HepG2 (cell line): ENCODE measurements around the gene JCAD. TPM values are rescaled to one million over a fixed set of nuclear protein-coding genes. Genes with fewer than 3 reads are reported as not detected.

ENCODE experiments used
- ATAC-seq: fragments of 200-7000 bp; cut with Tn5 transposase; 3 replicates; pipeline ENCODE4 v1.9.1; 2020; ENCODE audit warnings: mild to moderate bottlenecking, moderate library complexity
- BruUV-seq: library from RNA; stranded (reverse); fragments of 400-500 nt; replicated peaks from 2 replicates; lab custom pipeline; 2021; lab: Mats Ljungman, UMichigan
- CTCF ChIA-PET: fragments of 300-600 bp; formaldehyde crosslinking; extraction: SDS; loops from one replicate; lab custom pipeline; 2021; ENCODE audit warnings: low total read pairs, inconsistent platforms, low intra/inter-chr PET ratio; lab: Yijun Ruan, JAX
- POLR2A ChIA-PET: fragments of 350-600 bp; sonication (Branson Sonifier 250); formaldehyde crosslinking; loops from one replicate; lab custom pipeline; 2020; ENCODE audit warnings: antibody characterized with exemption, inconsistent platforms; lab: Yijun Ruan, JAX
- DNase-seq: peaks from one replicate; pipeline ENCODE4 v3.0.0-alpha.2; 2015; ENCODE audit warnings: low spot score
- FAIRE-seq: peaks from 3 replicates; lab custom pipeline; 2011; peaks lifted over from hg19 to GRCh38; lab: Jason Lieb, UNC
- H2AFZ ChIP-seq: one replicate; pipeline ENCODE4 v1.6.1; 2011; ENCODE audit warnings: low read length, inconsistent platforms
- H3K27ac ChIP-seq: fragments of 300-600 bp; 3 replicates; pipeline ENCODE4 v1.8.0; 2011; ENCODE audit warnings: mixed run types, mild to moderate bottlenecking, mixed read lengths, low read length, inconsistent platforms; ENCODE audit not compliant: insufficient read depth; ENCODE audit errors: extremely low read length
- H3K27me3 ChIP-seq, 2 experiments: fragments of 200-600 bp in 1 of 2; 2 replicates in 1 of 2; 3 replicates in 1 of 2; pipeline versions ENCODE4 v1.6.0 to v1.8.0; 2011; ENCODE audit warnings: low read length in 2 of 2, mild to moderate bottlenecking in 2 of 2, moderate library complexity in 2 of 2, inconsistent platforms in 1 of 2; ENCODE audit not compliant: insufficient read depth in 2 of 2, control insufficient read depth in 1 of 2
- H3K36me3 ChIP-seq, 2 experiments: fragments of 200-600 bp in 1 of 2; replicated peaks in 1 of 2; 2 replicates in 1 of 2; 3 replicates in 1 of 2; pipeline versions ENCODE4 v1.5.1 to v1.8.0; 2011; ENCODE audit warnings: low read length in 2 of 2, inconsistent platforms in 1 of 2; ENCODE audit not compliant: insufficient read depth in 2 of 2, control insufficient read depth in 1 of 2
- H3K4me1 ChIP-seq: 2 replicates; pipeline ENCODE4 v1.5.1; 2012; ENCODE audit warnings: low read length, inconsistent platforms; ENCODE audit not compliant: insufficient read depth
- H3K4me2 ChIP-seq: 2 replicates; pipeline ENCODE4 v1.6.0; 2011; ENCODE audit warnings: low read depth, low read length, inconsistent platforms
- H3K4me3 ChIP-seq, 3 experiments: fragments of 200-600 bp in 1 of 3; sonication (generic), shearing (Covaris generic) in 1 of 3; replicated peaks in 1 of 3; 2 replicates each; pipeline ENCODE4 v1.5.1; 2011 to 2016; ENCODE audit warnings: low read length in 3 of 3, inconsistent platforms in 2 of 3, low read depth in 2 of 3, mild to moderate bottlenecking in 2 of 3, control low read depth in 1 of 3, mixed read lengths in 1 of 3; ENCODE audit not compliant: insufficient read depth in 1 of 3
- H3K79me2 ChIP-seq: one replicate; pipeline ENCODE4 v1.6.1; 2011; ENCODE audit warnings: low read length, inconsistent platforms; ENCODE audit not compliant: insufficient read depth
- H3K9ac ChIP-seq: 2 replicates; pipeline ENCODE4 v1.6.0; 2011; ENCODE audit warnings: mild to moderate bottlenecking, low read depth, low read length, inconsistent platforms; ENCODE audit not compliant: insufficient read depth
- H3K9me3 ChIP-seq: 2 replicates; pipeline ENCODE4 v1.5.1; 2012; ENCODE audit warnings: mild to moderate bottlenecking, low read length
- H4K20me1 ChIP-seq: 2 replicates; pipeline ENCODE4 v1.6.0; 2011; ENCODE audit warnings: inconsistent platforms, mild to moderate bottlenecking, low read length, moderate library complexity; ENCODE audit not compliant: insufficient read depth
- HES4 ChIP-seq: sonication (generic); formaldehyde crosslinking; IDR thresholded peaks from 2 replicates; pipeline ENCODE4 v1.9.0; 2021; ENCODE audit warnings: mild to moderate bottlenecking, missing genetic modification reagents, borderline replicate concordance
- NAIF1 ChIP-seq: sonication (generic); formaldehyde crosslinking; IDR thresholded peaks from 2 replicates; pipeline ENCODE4 v1.5.0; 2020; ENCODE audit warnings: mild to moderate bottlenecking, missing genetic modification reagents, borderline replicate concordance
- ONECUT2 ChIP-seq: sonication (generic); formaldehyde crosslinking; IDR thresholded peaks from 2 replicates; pipeline ENCODE4 v1.4.0; 2020; ENCODE audit warnings: missing genetic modification reagents
- PRPF4 ChIP-seq: fragments of 200-400 bp; formaldehyde crosslinking; IDR thresholded peaks from 2 replicates; pipeline ENCODE4 v1.6.1; 2016; ENCODE audit warnings: low read length, low read depth; ENCODE audit not compliant: poor library complexity, severe bottlenecking
- SALL1 ChIP-seq: sonication (generic); formaldehyde crosslinking; IDR thresholded peaks from 2 replicates; pipeline ENCODE4 v1.8.0; 2022; ENCODE audit warnings: mild to moderate bottlenecking, missing genetic modification reagents
- ZNF335 ChIP-seq: sonication (generic); formaldehyde crosslinking; IDR thresholded peaks from 2 replicates; pipeline ENCODE4 v1.4.0; 2020; ENCODE audit warnings: missing genetic modification reagents
- WGBS: methylation state at CpG from one replicate; pipeline ENCODE4 v1.1.6; 2017; ENCODE audit warnings: low lambda C conversion rate; 5-methylcytosine and 5-hydroxymethylcytosine counted together
- in situ Hi-C: cut with HindIII; loops from 2 replicates; pipeline ENCODE4 v1.10.0; 2017; ENCODE audit warnings: low pct_unique_long_range_greater_than_20kb; ENCODE audit not compliant: extremely low pct_ligation_motif_present
- intact Hi-C: fragments of 100-400 bp; cut with micrococcal nuclease; formaldehyde crosslinking; loops from one replicate; pipeline ENCODE4 v1.10.0; 2022; ENCODE audit not compliant: unreplicated experiment
- polyA plus RNA-seq, 8 experiments: library from polyadenylated mRNA; depleted of rRNA in 3 of 8; stranded (reverse) in 7 of 8; unstranded in 1 of 8; fragments of >200 nt; fragmentation: Illumina TruSeq in 4 of 8; extraction: Trizol in 4 of 8; gene quantifications; 2 replicates each; pipeline versions ENCODE4 v1.2.1 to v1.2.3, GENCODE V29; 2011 to 2016; ENCODE audit warnings: low read depth in 4 of 8, missing spikeins in 1 of 8, mixed read lengths in 1 of 8; ENCODE audit not compliant: insufficient read depth in 1 of 8
- total RNA-seq, 5 experiments: library from RNA; depleted of rRNA; stranded (reverse); fragments of >200 nt; fragmentation: Illumina TruSeq; extraction: Trizol; gene quantifications; 2 replicates each; pipeline ENCODE4 v1.2.3, GENCODE V29; 2016; ENCODE audit warnings: low read depth in 1 of 5
- TF ChIP-seq, protein P1 (sequence below): sonication (generic); formaldehyde crosslinking; IDR thresholded peaks from 2 replicates; pipeline ENCODE4 v1.5.1; 2020; ENCODE audit warnings: mild to moderate bottlenecking, missing genetic modification reagents, moderate library complexity
- TF ChIP-seq, protein P2 (sequence below): fragments of 450-650 bp; IDR thresholded peaks from 2 replicates; pipeline ENCODE4 v1.6.1; 2017
- TF ChIP-seq, protein P3 (sequence below): sonication (generic); formaldehyde crosslinking; IDR thresholded peaks from 2 replicates; pipeline ENCODE4 v1.5.0; 2020; ENCODE audit warnings: mild to moderate bottlenecking, missing genetic modification reagents, borderline replicate concordance
- TF ChIP-seq, protein P4 (sequence below): IDR thresholded peaks from 2 replicates; pipeline ENCODE4 v1.6.1; 2016; ENCODE audit warnings: low read depth, control low read depth
- TF ChIP-seq, protein P5 (sequence below): sonication (generic); formaldehyde crosslinking; IDR thresholded peaks from 2 replicates; pipeline ENCODE4 v1.8.1; 2023; ENCODE audit warnings: mild to moderate bottlenecking, missing genetic modification reagents

JCAD gene
- total and polyA plus RNA-seq, 2 of the 13 experiments (the other 11 are each of a cell fraction or from before 2014, with no cell fraction given): 0.04 to 0.08 TPM

- intact Hi-C loops: no loop called here
- in situ Hi-C loops: no loop called here
- no peaks in the 10 kb centered on the region for H3K9me3 ChIP-seq
- H3K4me2 ChIP-seq: no peak overlapping the region
- no peaks in the 10 kb centered on the region for H4K20me1 ChIP-seq
- WGBS: 45% methylated on average over 8 of the region's 8 CpGs
- peaks cover 4% of the 10 kb centered on the region; the same call in 1 of the 2 replicates for H3K4me1 ChIP-seq
- CTCF ChIA-PET: no interaction called here
- H2AFZ ChIP-seq: no peak overlapping the region
- no peak overlapping the region for H3K9ac ChIP-seq
- no peaks in the 10 kb centered on the region for H3K79me2 ChIP-seq
- no peak overlapping the region for H3K4me3 ChIP-seq
- no peak overlapping the region for H3K27ac ChIP-seq
- POLR2A ChIA-PET: no interaction called here
- no peaks in the 10 kb centered on the region; a peak in 1 of 5 replicates for H3K27me3 ChIP-seq
- no peak for DNase-seq
- no peak for ATAC-seq
- no TSS peak for BruUV-seq
- no peak for FAIRE-seq
- no peaks in the 10 kb centered on the region for H3K36me3 ChIP-seq
- TF ChIP-seq, protein P1, sequence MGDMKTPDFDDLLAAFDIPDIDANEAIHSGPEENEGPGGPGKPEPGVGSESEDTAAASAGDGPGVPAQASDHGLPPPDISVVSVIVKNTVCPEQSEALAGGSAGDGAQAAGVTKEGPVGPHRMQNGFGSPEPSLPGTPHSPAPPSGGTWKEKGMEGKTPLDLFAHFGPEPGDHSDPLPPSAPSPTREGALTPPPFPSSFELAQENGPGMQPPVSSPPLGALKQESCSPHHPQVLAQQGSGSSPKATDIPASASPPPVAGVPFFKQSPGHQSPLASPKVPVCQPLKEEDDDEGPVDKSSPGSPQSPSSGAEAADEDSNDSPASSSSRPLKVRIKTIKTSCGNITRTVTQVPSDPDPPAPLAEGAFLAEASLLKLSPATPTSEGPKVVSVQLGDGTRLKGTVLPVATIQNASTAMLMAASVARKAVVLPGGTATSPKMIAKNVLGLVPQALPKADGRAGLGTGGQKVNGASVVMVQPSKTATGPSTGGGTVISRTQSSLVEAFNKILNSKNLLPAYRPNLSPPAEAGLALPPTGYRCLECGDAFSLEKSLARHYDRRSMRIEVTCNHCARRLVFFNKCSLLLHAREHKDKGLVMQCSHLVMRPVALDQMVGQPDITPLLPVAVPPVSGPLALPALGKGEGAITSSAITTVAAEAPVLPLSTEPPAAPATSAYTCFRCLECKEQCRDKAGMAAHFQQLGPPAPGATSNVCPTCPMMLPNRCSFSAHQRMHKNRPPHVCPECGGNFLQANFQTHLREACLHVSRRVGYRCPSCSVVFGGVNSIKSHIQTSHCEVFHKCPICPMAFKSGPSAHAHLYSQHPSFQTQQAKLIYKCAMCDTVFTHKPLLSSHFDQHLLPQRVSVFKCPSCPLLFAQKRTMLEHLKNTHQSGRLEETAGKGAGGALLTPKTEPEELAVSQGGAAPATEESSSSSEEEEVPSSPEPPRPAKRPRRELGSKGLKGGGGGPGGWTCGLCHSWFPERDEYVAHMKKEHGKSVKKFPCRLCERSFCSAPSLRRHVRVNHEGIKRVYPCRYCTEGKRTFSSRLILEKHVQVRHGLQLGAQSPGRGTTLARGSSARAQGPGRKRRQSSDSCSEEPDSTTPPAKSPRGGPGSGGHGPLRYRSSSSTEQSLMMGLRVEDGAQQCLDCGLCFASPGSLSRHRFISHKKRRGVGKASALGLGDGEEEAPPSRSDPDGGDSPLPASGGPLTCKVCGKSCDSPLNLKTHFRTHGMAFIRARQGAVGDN (CRISPR knock-in tag): no peak
- TF ChIP-seq, protein P2, sequence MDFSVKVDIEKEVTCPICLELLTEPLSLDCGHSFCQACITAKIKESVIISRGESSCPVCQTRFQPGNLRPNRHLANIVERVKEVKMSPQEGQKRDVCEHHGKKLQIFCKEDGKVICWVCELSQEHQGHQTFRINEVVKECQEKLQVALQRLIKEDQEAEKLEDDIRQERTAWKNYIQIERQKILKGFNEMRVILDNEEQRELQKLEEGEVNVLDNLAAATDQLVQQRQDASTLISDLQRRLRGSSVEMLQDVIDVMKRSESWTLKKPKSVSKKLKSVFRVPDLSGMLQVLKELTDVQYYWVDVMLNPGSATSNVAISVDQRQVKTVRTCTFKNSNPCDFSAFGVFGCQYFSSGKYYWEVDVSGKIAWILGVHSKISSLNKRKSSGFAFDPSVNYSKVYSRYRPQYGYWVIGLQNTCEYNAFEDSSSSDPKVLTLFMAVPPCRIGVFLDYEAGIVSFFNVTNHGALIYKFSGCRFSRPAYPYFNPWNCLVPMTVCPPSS: no peak
- TF ChIP-seq HES4 (CRISPR knock-in tag): no peak
- no peak for TF ChIP-seq SALL1 (CRISPR knock-in tag)
- TF ChIP-seq ONECUT2 (CRISPR knock-in tag): no peak
- TF ChIP-seq, protein P3, sequence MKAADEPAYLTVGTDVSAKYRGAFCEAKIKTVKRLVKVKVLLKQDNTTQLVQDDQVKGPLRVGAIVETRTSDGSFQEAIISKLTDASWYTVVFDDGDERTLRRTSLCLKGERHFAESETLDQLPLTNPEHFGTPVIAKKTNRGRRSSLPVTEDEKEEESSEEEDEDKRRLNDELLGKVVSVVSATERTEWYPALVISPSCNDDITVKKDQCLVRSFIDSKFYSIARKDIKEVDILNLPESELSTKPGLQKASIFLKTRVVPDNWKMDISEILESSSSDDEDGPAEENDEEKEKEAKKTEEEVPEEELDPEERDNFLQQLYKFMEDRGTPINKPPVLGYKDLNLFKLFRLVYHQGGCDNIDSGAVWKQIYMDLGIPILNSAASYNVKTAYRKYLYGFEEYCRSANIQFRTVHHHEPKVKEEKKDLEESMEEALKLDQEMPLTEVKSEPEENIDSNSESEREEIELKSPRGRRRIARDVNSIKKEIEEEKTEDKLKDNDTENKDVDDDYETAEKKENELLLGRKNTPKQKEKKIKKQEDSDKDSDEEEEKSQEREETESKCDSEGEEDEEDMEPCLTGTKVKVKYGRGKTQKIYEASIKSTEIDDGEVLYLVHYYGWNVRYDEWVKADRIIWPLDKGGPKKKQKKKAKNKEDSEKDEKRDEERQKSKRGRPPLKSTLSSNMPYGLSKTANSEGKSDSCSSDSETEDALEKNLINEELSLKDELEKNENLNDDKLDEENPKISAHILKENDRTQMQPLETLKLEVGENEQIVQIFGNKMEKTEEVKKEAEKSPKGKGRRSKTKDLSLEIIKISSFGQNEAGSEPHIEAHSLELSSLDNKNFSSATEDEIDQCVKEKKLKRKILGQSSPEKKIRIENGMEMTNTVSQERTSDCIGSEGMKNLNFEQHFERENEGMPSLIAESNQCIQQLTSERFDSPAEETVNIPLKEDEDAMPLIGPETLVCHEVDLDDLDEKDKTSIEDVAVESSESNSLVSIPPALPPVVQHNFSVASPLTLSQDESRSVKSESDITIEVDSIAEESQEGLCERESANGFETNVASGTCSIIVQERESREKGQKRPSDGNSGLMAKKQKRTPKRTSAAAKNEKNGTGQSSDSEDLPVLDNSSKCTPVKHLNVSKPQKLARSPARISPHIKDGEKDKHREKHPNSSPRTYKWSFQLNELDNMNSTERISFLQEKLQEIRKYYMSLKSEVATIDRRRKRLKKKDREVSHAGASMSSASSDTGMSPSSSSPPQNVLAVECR (CRISPR knock-in tag): no peak
- no peak for TF ChIP-seq NAIF1 (CRISPR knock-in tag)
- TF ChIP-seq, protein P4, sequence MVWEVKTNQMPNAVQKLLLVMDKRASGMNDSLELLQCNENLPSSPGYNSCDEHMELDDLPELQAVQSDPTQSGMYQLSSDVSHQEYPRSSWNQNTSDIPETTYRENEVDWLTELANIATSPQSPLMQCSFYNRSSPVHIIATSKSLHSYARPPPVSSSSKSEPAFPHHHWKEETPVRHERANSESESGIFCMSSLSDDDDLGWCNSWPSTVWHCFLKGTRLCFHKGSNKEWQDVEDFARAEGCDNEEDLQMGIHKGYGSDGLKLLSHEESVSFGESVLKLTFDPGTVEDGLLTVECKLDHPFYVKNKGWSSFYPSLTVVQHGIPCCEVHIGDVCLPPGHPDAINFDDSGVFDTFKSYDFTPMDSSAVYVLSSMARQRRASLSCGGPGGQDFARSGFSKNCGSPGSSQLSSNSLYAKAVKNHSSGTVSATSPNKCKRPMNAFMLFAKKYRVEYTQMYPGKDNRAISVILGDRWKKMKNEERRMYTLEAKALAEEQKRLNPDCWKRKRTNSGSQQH (CRISPR knock-in tag): no peak
- no peak for TF ChIP-seq ZNF335 (CRISPR knock-in tag)
- TF ChIP-seq PRPF4: no peak
- TF ChIP-seq, protein P5, sequence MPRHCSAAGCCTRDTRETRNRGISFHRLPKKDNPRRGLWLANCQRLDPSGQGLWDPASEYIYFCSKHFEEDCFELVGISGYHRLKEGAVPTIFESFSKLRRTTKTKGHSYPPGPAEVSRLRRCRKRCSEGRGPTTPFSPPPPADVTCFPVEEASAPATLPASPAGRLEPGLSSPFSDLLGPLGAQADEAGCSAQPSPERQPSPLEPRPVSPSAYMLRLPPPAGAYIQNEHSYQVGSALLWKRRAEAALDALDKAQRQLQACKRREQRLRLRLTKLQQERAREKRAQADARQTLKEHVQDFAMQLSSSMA: no peak
Observed at GRCh38 chr10:30051220-30051619, 8.2 kb downstream of the JCAD start.
